Measurements from ENCODE around the gene CAPZB.

The CAPZB gene

DNA sequence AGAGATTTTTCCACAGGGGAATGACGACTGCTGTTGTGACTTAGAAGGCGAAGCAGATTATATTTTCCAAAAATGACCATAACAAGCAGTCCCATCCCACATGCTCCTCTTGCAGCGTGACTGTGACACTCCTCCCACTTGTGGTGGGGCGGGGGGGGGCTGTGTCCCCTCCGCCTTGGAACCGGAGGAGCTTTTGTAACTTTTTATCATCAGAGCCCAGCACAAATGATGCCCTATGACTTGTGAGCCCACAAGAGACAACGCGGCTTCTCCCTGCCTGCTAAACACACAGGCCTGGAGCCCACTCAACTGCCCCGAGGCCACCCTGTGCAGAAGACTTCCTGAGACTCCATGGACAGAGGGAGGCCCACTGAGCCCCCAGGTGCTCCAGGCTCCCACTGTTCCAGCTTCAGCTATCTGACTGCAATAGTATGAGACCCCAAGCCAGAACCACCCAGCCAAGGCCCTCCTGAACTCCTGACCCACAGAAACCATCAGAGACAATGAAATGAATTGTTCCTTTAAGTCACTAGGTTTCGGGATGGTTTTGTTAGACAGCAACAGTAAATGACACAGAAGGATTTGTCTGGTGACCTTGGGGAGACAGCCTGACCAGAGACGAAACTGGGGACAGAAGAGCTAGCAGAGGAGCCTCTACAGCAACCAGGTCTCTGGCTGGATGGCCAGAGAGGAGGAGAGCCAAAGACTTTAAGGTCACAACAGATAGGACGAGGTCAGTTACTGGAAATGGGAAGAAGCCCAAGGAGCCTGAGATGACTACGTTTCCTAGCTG lies 58.8 kb downstream of the CAPZB start:
- no peak for DNase-seq

DNA sequence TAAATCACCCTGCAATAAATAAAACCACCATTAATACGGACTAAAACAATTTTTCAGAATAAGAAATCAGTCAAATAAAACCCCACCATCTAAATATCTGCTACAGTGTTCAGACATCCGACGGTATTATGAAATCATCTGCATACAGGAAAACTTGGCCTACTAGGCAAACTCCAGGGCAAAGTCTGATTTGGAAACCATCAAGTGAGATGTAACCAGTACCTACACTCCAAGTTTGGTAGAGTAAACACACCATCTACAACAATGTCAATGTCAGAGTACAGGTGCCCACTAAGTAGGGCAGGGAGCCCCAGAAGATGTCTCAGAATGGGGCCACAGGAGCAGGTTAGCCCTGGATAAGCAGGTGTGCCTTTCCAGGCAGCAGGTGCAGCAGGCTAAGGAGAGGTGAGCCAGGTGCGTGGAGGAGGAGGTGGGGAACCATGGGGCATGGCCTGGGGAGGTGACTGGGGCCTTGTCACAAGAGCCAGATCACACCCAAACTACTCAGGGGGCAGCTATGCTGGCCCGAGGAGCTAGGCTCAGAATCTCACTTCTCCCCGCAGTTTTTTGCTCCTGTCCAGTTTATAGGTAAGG lies 59.6 kb downstream of the CAPZB start:
- no peak for DNase-seq

DNA sequence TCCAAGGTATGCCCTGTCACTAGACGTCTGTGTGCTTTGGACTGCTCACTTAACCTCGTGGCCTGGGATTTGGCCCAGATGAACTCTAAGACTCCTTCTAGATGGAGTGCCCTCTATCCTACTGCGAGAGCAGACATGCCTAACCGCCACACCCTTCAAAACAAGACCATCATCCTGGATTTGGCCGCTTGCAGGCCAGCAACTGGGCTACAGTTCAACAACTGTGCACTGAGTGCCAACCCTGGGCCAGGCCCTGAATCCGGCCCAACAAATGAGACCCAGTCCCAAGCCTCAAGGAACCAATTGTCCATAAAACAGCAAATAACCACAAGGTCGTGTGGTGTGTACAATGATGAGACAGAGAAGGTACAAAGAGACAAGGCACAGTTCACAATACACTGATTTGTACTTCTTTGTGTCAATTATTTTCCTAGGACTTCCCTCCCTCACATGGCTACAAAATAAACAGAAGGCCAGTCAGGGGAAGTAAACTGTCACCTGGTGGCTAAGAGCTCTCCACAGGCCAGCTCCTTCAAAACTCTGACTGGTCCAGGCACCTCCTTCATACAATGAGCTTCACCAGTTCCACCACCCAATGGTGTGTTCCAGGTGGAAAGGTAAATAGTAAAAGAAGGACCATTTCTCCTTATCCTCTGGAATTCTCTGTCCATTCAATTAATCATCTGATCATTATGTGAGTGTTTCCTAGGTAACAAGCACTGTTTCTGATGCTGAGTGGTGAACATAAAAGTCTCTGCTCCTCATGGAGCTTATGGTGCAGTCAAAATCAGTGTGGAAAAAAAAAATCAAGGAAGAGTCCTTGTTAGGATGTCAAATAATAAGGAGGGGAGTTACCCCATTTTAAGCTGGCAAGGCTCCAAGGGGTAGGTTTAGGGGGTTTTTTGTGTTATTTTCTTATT lies 60.4 kb downstream of the CAPZB start:
- DNase-seq = no peak

DNA sequence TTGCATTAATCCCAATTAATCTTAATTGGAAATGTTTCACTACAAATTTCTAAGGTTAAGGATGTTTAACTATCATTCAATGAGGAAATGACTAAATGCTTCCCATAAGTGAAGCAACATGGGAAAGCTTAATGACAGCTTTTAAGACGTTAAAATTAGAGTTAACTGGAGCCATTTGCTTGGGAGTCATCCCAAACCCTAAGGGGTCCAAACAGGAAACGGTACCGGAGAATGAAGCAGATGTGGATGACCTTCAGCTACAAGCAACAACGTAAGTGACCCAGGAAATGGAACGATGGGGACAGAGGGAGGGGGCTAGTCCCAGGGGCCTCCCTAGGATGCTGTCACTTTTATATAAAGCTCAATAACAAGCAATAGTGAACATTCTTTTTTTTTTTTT lies 62.2 kb downstream of the CAPZB start:
- no peak for DNase-seq

DNA sequence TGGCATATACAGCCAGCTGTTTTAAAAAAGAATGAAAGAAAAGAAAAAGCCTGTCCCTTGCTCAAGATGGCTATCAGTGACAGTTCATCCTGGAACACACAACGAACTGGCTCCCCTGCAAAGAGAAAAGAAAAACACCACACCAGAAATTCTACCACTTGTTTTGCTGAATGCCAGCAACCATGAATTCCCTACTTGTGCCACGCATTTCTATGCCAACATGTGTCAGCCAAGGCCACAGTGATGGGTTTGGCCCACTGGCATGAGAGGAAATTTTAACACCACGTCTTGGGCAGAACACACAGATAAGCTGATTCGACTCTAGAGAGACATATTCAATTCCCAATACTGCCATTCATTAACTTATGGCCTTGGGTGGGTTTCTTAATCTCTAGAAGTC lies 64.0 kb downstream of the CAPZB start:
- DNase-seq = no peak

DNA sequence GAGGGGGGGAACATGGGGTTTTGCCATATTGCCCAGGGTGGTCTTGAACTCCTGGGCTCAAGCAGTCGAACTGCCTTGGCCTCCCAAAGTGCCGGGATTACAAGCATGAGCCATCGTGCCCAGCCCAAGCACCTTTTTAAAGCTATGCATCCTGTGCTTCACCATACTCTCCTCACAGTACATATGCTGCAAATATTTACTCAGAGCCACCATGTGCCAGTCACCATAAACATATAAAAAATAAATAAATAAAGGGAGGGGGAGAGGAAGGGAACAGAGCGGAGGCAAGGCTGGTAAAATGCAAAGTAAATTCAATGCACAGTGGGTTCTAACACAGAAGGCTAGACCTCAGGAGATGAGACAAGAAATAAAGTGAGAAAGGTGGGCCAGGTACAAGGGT lies 64.7 kb downstream of the CAPZB start:
- no peak for DNase-seq

DNA sequence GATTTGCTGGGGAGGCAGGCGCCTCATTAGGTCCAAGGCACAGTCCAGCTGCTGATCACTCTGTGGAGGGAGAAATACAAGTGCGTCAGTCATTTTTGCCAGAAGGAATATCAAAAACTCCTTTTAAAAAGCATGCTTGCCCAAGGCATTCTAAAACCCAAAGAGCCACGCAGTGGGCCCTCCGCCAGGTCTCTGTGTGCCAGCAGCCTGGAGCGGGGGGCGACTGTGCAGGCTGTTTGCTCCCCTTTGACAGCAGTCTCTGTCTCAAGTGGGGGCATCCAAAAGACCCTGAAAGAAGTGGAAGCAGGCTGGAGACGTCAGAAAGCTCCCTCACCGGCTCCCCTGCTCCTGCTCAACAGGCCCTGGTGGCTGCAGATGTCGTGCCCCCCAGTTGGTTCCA lies 65.6 kb downstream of the CAPZB start:
- no peak for DNase-seq

DNA sequence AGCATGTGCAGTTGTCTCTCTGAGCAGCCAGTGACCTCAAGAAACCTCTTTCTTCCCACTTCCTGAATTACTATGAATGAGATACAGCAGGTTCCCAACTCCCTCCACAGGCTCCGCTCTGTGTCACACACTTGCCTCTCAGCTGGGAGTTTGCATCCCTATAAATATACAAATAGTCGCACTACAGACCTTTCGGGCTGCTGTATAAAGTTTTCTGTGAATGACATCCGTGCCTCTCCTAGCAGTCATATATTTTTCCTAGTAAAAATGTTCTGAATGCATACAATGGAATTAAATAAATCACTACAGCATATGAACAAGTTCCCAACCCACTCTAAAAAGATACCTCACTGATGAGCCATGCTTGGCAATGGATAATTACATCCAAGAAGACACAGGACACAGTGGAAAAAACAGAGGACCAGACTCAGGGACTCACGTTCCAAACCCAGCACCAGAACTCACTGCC lies 66.8 kb downstream of the CAPZB start:
- no peak for DNase-seq

DNA sequence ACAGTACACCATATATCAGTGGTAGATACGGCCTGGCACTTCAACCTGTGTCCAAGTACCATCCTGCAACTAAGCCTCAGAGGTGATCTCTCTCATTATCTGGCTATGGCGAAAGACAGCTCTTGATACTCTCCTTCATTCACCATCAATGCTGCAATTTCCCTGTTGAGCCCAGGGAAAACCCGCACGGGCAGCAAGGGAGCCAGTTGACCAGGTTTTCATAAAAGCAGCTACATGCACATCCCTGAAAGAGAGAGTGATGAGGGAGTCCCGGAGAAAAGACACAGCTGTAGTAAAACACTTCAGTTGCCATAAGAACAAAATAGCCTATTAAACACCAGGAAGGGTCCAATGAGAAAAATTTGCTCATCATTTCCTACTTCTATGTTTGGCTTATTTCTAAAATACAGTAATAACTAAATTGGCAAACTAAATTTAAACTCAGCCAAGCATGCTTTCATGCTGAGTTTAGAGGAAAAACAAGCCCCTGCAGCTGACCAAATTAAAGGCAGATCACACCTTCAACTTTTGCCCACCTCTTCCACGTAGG lies 68.3 kb downstream of the CAPZB start:
- no peak for DNase-seq

DNA sequence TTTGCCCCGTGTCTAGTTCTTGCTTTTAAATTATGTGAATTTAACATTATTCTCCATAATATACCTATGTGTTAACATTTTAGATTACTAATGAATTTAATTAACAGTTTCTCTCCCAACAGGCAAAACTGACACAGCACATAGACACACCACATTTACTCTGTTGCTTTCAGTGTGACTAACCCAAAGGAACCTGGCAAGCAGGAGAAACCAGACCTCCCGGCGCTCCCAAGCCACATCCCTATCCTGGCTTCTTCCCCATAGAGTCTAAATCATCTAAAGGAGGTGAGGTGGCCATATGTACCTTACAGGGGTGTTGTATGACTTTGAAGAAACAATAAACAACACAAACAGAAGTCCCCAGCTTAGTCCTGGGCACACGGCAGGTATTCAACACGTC lies 69.2 kb downstream of the CAPZB start:
- DNase-seq = no peak

DNA sequence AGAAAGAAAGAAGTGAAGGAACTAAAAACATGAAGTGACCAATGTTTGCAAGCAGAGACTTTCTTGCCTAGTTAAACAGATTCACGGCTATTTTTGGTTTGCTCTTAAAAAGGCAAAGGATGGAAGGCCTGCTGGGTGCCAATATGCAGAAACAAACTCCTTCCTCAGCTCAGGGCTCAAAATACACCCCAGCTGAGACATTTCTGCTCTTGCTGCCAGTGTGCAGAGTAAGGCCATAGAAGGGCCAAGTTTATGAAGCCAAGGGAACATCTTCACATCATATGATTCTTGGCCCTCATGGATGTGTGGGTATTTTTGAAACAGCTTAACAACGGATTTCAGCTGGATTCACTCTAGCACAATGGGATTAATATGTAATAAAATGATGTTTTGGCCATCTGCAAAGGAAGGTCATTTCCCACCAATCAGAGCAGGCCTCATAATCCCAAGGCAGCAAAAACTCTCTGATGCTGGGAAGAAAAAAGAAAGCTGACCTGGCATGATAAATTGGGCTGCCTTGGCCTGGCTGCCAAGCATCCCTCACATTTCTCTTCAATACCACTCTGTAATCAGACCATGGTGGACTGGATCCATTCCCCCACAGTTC lies 70.7 kb downstream of the CAPZB start:
- no peak for DNase-seq

DNA sequence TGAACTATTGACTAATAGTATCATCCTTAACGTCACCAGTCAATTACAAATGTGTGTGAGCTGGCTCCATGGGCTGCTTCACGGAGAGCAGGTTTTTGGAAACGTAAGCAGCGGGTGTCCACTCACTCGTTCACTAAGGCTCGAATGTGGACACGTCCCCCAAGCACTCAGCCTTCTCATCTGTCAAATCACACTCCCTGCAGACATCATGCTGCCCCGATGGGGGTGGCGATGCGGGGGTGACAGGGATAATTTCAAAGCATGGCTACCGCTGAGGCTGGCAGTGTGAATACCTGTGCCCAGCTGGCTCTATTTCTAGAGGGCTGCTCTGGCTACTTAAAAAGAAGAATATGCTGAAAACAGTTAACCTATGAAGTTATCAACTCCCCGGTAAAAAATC lies 71.3 kb downstream of the CAPZB start:
- DNase-seq = no peak

DNA sequence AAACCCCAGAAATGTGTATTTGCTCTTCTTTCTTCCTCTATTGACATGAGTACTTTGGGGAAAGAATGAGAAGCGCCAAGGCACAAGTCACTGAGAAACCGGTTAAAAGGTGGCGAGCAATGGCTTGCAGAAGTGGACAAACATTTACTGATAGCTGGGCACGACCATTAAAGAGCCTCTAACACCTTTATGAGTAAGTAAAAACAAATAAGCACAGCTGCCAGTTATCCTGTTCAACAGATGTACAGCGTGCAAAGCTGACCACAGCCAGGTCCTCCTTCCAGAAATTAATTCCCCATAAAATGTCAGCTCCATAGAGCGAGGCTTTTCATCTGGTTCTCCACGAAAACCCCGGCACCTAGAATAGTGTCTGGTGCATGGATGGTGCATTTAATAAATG lies 72.7 kb downstream of the CAPZB start:
- no peak for DNase-seq

DNA sequence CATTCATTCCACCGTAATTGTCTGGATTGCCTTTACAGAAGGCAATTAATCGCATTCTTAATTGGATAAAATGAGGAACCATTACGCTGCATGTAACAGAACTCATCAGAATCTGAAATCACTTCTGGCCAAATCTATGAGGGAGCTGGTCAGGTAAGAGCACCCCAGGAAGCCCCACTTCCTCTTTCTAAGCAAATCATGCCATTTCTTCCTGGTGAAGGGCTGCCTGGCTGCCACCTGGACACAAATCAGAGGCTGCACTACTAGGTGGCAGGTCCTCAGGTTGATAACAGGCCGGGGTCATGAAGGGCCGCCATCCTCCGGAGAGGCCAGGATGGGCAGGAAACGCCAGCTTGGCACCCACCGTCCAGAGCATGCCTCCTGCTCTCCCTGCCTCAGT lies 73.7 kb downstream of the CAPZB start:
- no peak for DNase-seq

DNA sequence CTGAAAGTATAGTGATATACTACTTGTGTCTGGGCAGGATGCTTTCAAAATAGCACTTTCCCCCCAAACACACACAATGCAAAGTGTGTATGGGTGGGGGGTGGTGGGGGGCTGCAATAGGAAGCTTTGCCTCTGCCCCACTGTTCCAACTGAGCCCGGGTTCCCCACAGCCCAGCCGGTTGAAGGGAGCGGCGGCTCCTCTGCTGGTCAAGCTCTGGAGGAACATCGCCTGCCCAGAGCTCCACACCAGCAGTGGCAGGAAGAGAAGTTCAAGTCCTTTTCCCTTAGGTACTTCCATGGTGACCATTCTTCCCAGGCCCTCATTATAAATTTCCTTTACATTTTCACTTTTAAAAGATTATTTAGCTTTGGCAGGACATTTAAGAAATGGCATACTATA lies 74.9 kb downstream of the CAPZB start:
- no peak for DNase-seq

DNA sequence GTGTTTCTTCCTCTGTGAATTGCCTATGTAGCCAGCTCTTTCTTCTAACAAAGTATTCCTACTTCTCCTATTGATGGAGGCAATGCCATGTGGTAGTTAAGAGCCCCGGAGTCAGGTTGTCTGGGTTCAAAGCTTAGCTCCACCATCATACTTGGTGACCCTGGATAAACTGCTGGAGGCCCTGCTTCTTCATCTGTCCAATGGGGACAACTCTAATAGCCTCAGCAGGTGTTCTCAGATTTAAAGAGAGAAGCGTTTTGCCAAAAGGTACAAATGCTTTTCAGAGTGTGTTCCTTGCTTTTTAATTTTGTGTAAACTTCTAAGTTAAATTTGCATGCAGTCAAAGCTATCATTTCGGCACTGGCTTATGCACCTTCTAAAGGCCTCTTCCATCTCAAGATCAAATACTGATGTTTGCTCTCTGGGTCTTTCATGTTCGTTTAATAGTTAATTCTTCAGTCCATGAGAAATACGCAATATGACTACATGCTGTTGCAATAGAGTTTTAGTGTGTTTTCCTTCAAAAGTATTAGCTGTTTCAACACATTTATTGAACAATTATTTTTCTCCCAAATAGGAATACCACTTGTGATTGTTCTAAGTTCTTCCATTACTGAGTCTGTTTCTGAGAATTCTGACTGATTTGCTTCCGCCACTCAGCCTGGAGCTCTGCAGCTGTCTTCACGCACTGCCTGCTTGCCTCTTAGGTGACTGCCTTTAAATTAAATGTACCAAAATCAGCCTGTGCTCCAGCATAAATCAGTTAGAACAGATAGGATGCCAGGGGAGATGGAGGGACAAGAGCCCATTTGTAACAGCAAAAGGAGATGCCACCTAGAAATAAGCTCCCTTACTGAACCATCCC lies 75.6 kb downstream of the CAPZB start:
- DNase-seq = no peak

DNA sequence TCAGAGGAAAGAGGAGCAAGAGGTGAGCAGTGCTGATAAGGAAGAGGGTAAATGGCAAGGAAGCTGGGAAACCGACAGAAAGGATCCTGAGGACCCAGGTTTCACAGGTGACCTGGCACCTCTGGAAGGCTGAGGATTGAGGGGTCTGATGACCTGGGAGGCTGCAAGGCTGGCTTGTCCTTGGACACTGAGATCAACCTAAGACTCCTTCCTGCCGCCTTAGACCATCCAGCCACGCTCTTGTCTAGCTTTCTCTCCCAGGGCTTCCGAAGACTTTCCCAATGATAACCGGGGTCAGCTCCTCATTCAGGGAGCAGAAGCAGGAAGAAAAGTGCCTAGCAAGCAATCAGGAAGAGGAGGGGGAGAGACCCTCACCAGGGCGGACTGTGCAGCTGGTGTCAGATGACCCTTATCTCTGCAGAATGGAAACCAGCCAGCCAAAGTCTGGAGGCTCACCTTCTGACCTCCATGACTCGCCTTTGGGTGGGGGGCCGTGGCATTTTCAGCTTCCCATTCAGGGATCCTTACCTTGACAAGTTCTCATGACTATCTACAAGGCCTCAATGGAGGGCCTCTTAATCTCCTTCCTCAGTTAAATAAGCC lies 77.7 kb downstream of the CAPZB start:
- DNase-seq = no peak

DNA sequence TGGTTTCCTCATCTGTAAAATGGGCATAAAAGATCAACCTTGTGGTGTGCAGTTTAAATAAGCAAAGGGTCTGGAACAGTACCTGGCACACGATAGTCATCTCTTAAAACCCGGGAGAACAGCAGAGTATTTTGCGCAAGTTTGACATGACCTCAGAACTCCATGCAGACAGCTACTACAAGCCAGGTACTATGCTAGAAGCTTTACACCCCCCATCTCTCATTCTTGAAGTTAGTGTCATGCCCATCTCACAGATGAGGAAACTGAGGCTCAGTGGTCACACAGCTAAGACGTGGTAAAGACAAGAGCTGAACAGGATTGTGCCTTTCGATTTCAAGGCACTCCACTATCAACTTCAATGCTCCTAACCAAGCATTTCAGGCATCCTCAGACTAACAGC lies 78.7 kb downstream of the CAPZB start:
- no peak for DNase-seq

DNA sequence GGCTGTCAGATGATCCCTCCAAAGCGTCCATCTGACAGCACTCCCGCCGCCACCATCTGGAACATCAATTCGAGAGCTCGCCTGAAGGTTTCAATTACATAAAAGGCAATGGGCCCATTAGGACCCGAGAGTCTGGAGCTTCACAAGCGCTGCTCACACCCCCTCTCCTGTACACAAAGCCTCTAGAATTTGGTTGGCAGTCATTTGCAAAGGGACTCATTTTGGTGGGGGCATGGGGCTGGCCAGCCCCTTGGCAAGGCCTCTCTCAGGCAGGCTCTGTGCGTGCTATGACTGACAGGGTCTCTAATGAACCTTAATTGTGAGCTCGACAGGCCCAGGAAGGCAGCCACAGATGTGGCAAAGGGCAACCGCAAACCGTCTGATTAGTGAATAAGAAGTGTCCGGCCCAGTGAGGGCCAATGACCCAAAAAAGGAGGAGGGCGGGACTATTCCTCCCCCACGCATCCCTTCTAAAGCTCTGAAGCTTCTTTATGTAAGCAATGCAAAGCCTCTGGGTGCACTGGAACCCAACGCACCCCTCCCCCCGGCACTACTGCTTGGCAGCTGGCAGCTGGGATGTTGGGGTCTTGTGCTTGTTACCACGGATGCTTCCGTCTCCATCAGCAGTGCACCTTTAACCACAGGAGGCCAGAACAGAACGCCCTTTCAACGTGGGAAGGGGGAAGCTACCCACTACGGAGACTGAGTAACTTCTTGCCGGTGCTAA lies 79.4 kb downstream of the CAPZB start:
- DNase-seq = no peak

DNA sequence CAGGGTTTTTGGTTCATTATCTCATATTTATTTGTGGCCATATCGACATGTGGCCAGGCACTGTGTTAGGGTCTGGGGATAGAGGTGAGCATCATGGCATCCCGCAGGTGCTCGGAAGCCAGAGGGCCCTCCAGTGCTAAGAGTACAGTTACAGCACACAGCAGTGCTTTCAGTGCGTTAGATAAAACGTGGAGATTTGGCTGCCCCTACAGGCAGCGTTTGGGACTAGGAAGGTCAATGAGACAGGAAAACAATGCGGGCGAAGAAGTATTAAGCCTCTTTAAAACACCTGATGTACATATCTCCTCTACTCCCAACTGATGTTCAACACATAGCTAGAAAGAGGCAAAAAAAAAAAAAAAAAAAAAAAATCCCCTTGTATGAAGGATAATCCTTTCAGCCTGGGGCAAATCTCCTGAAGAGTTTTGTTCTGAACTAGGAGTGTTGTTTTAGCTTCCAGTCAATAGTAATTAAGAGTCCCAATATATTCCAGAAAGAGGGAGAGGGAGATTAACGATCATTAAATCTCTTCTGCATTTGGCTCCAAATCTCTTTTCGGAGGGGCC lies 80.1 kb downstream of the CAPZB start:
- DNase-seq = no peak

All from activated naive CD4-positive, alpha-beta T cell (primary cell).